BE2C (cell line): ENCODE measurements around the gene MSH2.
"Not testable (repeated sequence)": the region's sequence is repeated elsewhere in the genome, so short reads cannot be mapped to it uniquely, and the experiment has no call there.

Source experiments
- DNase-seq: peaks from one replicate; pipeline ENCODE4 v3.0.0-alpha.2; 2020
- H3K27me3 ChIP-seq: fragments of 250-450 bp; sonication (Bioruptor Pico); 2 replicates; pipeline ENCODE4 v1.5.1; 2020; ENCODE audit warnings: mild to moderate bottlenecking
- H3K36me3 ChIP-seq: fragments of 250-450 bp; sonication (Bioruptor Pico); 2 replicates; pipeline ENCODE4 v1.5.1; 2020; ENCODE audit warnings: mild to moderate bottlenecking
- H3K4me1 ChIP-seq: fragments of 250-450 bp; sonication (Bioruptor Pico); 2 replicates; pipeline ENCODE4 v1.5.1; 2020
- H3K4me3 ChIP-seq: 2 replicates; pipeline ENCODE4 v1.5.1; 2011; ENCODE audit warnings: low read depth, low read length
- H3K9me3 ChIP-seq: fragments of 250-450 bp; sonication (Bioruptor Pico); 2 replicates; pipeline ENCODE4 v1.5.1; 2020
- CTCF ChIP-seq: IDR thresholded peaks from 2 replicates; pipeline ENCODE4 v1.5.1; 2012; ENCODE audit warnings: mild to moderate bottlenecking, low read depth, low read length

The MSH2 gene

DNA sequence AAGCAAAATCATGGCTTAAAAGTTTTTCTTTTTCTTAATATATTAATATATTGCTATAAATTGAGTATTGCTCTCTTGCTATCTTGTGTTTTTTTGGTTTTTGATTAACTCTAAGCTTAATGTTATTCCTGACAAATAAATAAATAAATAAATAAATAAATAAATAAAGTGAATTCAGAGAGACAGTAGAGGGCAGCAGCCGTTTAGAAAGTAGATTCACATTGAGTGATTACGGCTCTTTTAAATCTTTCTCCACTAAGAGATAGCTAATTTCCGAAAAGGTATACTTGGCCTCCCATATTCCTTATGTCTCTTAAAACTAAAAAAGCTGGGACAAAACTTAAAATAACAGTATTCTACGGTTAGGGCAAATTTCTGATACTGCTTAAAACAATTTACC lies 34.3 kb downstream of the MSH2 start:
- H3K27me3 ChIP-seq, result no peaks in the 10 kb centered on the region
- DNase-seq, result no peak
- no peak overlapping the region for H3K4me3 ChIP-seq
- H3K9me3 ChIP-seq, result no peaks in the 10 kb centered on the region
- TF ChIP-seq CTCF, result peak; percentile 49
- no peaks in the 10 kb centered on the region for H3K4me1 ChIP-seq
- peaks cover 22% of the 10 kb centered on the region for H3K36me3 ChIP-seq

GRCh38 chr2:47438106-47438505 lies 35.1 kb downstream of the MSH2 start:
- TF ChIP-seq CTCF, result no peak
- no peak for DNase-seq
- no peaks in the 10 kb centered on the region for H3K27me3 ChIP-seq
- no peaks in the 10 kb centered on the region for H3K9me3 ChIP-seq
- no peak overlapping the region for H3K4me3 ChIP-seq
- H3K4me1 ChIP-seq, result no peaks in the 10 kb centered on the region
- H3K36me3 ChIP-seq, result peaks cover 19% of the 10 kb centered on the region

DNA sequence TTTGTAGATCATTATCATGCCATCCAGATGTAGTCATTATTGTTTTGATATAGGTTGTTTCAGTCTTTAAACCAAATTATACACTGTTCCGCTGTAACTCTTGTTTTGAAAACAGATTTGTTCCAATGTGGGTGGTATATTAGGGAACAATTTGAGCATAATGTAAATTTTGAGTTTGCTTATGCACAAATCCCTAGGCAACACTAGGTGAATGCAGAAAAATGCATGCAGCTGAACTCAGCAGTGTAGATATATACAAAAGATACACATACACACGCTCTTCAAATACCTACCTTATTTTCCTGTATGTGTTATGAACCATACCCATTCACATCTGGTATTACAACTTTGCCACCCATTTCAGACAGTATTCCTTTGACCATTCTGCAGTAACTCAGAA lies 35.8 kb downstream of the MSH2 start:
- Histone ChIP-seq H3K4me1 (no peaks in the 10 kb centered on the region), H3K9me3 (no peaks in the 10 kb centered on the region), H3K27me3 (no peaks in the 10 kb centered on the region), H3K36me3 (peaks cover 19% of the 10 kb centered on the region), H3K4me3 (no peak overlapping the region)
- TF ChIP-seq CTCF, result no peak
- no peak for DNase-seq

GRCh38 chr2:47451790-47452189 lies 48.8 kb downstream of the MSH2 start:
- H3K9me3 ChIP-seq, result no peaks in the 10 kb centered on the region
- H3K27me3 ChIP-seq, result no peaks in the 10 kb centered on the region
- H3K36me3 ChIP-seq, result peaks cover 44% of the 10 kb centered on the region
- H3K4me3 ChIP-seq, result no peak overlapping the region
- H3K4me1 ChIP-seq, result no peaks in the 10 kb centered on the region; the same call in 1 of the 2 replicates
- no peak for DNase-seq
- no peak for TF ChIP-seq CTCF

DNA sequence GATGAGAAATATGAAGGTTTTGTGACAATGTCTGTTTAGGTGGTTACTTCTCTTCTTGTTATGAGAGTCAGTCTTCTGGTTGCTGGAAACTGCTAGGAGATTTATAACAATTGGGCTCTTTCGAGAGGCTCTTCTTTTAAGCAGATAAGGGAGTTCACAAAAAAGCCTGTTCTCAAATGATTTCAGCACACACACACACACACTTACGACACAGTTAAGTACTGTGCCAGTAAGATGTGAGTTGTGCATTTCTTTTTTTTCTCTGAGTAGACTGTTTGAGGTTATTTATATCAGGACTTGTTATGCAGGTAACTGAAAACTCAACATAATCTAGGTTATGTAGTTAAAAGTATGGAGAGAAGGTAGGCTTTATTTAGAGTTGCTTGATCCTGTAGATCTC lies 49.8 kb downstream of the MSH2 start:
- Histone ChIP-seq H3K4me3 (no peak overlapping the region), H3K4me1 (no peaks in the 10 kb centered on the region; the same call in 1 of the 2 replicates), H3K27me3 (no peaks in the 10 kb centered on the region), H3K36me3 (peaks cover 42% of the 10 kb centered on the region), H3K9me3 (no peaks in the 10 kb centered on the region)
- TF ChIP-seq CTCF, result no peak
- no peak for DNase-seq

DNA sequence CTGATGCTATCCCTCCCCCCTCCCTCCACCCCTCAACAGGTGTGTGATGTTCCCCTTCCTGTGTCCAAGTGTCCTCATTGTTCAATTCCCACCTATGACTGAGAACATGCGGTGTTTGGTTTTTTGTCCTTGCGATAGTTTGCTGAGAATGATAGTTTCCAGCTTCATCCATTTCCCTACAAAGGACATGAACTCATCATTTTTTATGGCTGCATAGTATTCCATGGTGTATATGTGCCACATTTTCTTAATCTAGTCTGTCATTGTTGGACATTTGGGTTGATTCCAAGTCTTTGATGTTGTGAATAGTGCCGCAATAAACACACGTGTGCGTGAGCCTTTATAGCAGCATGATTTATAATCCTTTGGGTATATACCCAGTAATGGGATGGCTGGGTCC lies 51.9 kb downstream of the MSH2 start:
- H3K36me3 ChIP-seq, result peaks cover 24% of the 10 kb centered on the region
- not testable (repeated sequence) for H3K27me3 ChIP-seq, H3K4me3 ChIP-seq, H3K4me1 ChIP-seq, DNase-seq, H3K9me3 ChIP-seq

DNA sequence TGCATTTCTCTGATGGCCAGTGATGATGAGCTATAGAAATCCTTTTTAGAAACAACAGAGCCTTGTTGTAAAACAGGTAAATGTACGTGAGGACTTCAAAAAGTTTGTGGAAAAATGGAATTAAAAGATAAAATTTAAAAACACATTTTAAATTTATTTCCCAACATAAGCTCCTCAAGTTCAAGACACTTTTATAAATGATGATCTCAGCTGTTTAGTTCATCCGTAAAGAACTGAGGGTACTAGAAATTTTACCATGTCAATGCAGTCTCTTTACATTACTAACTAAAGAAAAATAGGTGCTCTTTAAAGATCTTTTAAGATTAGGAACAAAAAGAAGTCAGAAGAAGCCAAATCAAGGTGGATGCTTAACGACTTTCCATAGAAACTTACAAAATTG lies 52.5 kb downstream of the MSH2 start:
- Histone ChIP-seq H3K4me1 (no peaks in the 10 kb centered on the region; the same call in 1 of the 2 replicates), H3K27me3 (no peaks in the 10 kb centered on the region), H3K36me3 (peaks cover 18% of the 10 kb centered on the region), H3K4me3 (no peak overlapping the region), H3K9me3 (no peaks in the 10 kb centered on the region)
- no peak for TF ChIP-seq CTCF
- DNase-seq, result no peak
